ENCODE measurements around the gene ARHGAP26.

GRCh38 chr5:143004361-143005145 is 234.4 kb downstream of the ARHGAP26 start:
- TF ChIP-seq POLR2A (IDR thresholded peaks at IDR 0.05) (no peak), CTCF (IDR thresholded peaks at IDR 0.05) (no peak), EP300 (IDR thresholded peaks at IDR 0.05; ENCODE audit: low read depth) (no peak), POLR2AphosphoS5 (IDR thresholded peaks at IDR 0.05) (no peak)
